ENCODE results near the gene PIP5K1B. TPM values are rescaled to one million over a fixed set of nuclear protein-coding genes. Genes with fewer than 3 reads are reported as not detected.

Gene PIP5K1B
- total RNA-seq, 1 donor from 2014 or later = not detected

GRCh38 chr9:68725070-68725469, 20.0 kb downstream of the PIP5K1B start:
- no peak for DNase-seq (ENCODE audit: low read depth)
- H3K4me3 ChIP-seq (ENCODE audit: low read depth, low read length) = no peak overlapping the region
- no peak for TF ChIP-seq CTCF (conservative IDR thresholded peaks at IDR 0.05; ENCODE audit: low read depth, low read length)

GRCh38 chr9:68726489-68726888, 21.4 kb downstream of the PIP5K1B start:
- no peak for DNase-seq (ENCODE audit: low read depth)
- H3K4me3 ChIP-seq (ENCODE audit: low read depth, low read length) = no peak overlapping the region
- no peak for TF ChIP-seq CTCF (conservative IDR thresholded peaks at IDR 0.05; ENCODE audit: low read depth, low read length)

GRCh38 chr9:68727636-68728035, 22.6 kb downstream of the PIP5K1B start:
- H3K4me3 ChIP-seq (ENCODE audit: low read depth, low read length) = no peak overlapping the region
- no peak for TF ChIP-seq CTCF (conservative IDR thresholded peaks at IDR 0.05; ENCODE audit: low read depth, low read length)
- no peak for DNase-seq (ENCODE audit: low read depth)

- TF ChIP-seq CTCF (conservative IDR thresholded peaks at IDR 0.05; ENCODE audit: low read depth, low read length) = no peak
- H3K4me3 ChIP-seq (ENCODE audit: low read depth, low read length) = no peak overlapping the region
- no peak for DNase-seq (ENCODE audit: low read depth)
Measured at GRCh38 chr9:68728731-68729130, 23.7 kb downstream of the PIP5K1B start.

- TF ChIP-seq CTCF (conservative IDR thresholded peaks at IDR 0.05; ENCODE audit: low read depth, low read length) = no peak
- no peak overlapping the region for H3K4me3 ChIP-seq (ENCODE audit: low read depth, low read length)
- no peak for DNase-seq (ENCODE audit: low read depth)
Measured at GRCh38 chr9:68730570-68731235, 25.7 kb downstream of the PIP5K1B start.

GRCh38 chr9:68731857-68732256, 26.8 kb downstream of the PIP5K1B start:
- no peak overlapping the region for H3K4me3 ChIP-seq (ENCODE audit: low read depth, low read length)
- TF ChIP-seq CTCF (conservative IDR thresholded peaks at IDR 0.05; ENCODE audit: low read depth, low read length) = no peak
- DNase-seq (ENCODE audit: low read depth) = no peak

GRCh38 chr9:68732405-68733020, 27.5 kb downstream of the PIP5K1B start:
- H3K4me3 ChIP-seq (ENCODE audit: low read depth, low read length) = no peak overlapping the region
- no peak for TF ChIP-seq CTCF (conservative IDR thresholded peaks at IDR 0.05; ENCODE audit: low read depth, low read length)
- no peak for DNase-seq (ENCODE audit: low read depth)

Measured in epithelial cell of proximal tubule (primary cell).